ENCODE measurements around the gene ANXA3. TPM values are rescaled to one million over a fixed set of nuclear protein-coding genes. Genes with fewer than 3 reads are reported as not detected.

The ANXA3 gene
- total and polyA plus RNA-seq, 2 donors from 2014 or later, result 33.7 to 79.9 TPM

DNA sequence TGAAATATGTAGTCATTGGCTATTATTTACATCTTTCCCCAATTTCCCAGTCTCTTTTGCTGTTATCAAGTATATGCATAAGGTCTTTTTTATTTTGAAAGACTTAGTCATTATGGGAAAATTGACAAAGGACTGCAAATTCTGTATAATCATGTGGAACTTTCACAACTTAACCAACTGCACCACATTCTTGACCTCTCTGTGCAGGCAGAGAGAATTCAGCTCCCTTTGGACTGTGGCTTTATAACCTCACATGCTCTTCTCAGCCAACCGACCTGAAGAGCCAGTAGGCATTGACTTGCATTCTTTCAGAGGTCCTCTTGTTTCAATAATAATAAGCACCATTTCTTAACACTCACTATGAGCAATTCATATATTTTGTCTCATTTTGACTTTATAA is 66.9 kb downstream of the ANXA3 start:
- no peak for FAIRE-seq
- Histone ChIP-seq H3K9me3 (ENCODE audit: control insufficient read depth in 2 of 3, insufficient read depth in 1 of 3, low read length in 3 of 3) (no peaks in the 10 kb centered on the region), H3K4me1 (ENCODE audit: control insufficient read depth in 2 of 3, insufficient read depth in 2 of 3, low read depth in 1 of 3, low read length in 3 of 3) (no peaks in the 10 kb centered on the region), H3K4me3 (ENCODE audit: low read length in 3 of 3) (no peak overlapping the region), H3K36me3 (ENCODE audit: control insufficient read depth in 2 of 3, insufficient read depth in 3 of 3, low read length in 3 of 3) (no peaks in the 10 kb centered on the region), H3K27ac (ENCODE audit: low read depth in 2 of 2, low read length in 2 of 2) (no peak overlapping the region), H3K9ac (ENCODE audit: low read length in 3 of 3) (no peak overlapping the region), H3K27me3 (ENCODE audit: control insufficient read depth, insufficient read depth, low read length) (no peaks in the 10 kb centered on the region)
- TF ChIP-seq, protein P1, sequence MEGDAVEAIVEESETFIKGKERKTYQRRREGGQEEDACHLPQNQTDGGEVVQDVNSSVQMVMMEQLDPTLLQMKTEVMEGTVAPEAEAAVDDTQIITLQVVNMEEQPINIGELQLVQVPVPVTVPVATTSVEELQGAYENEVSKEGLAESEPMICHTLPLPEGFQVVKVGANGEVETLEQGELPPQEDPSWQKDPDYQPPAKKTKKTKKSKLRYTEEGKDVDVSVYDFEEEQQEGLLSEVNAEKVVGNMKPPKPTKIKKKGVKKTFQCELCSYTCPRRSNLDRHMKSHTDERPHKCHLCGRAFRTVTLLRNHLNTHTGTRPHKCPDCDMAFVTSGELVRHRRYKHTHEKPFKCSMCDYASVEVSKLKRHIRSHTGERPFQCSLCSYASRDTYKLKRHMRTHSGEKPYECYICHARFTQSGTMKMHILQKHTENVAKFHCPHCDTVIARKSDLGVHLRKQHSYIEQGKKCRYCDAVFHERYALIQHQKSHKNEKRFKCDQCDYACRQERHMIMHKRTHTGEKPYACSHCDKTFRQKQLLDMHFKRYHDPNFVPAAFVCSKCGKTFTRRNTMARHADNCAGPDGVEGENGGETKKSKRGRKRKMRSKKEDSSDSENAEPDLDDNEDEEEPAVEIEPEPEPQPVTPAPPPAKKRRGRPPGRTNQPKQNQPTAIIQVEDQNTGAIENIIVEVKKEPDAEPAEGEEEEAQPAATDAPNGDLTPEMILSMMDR (IDR thresholded peaks at IDR 0.05; ENCODE audit: borderline replicate concordance, extremely low read depth, insufficient read depth), result no peak
- no peak for DNase-seq
- intact Hi-C loops (cut with DNase I), result loop anchor here (10.0 kb wide), 1 partner anchor 246 kb away; no protein-coding TSS in a partner anchor

GRCh38 chr4:78621395-78621794 is 69.8 kb downstream of the ANXA3 start:
- no peak for FAIRE-seq

DNA sequence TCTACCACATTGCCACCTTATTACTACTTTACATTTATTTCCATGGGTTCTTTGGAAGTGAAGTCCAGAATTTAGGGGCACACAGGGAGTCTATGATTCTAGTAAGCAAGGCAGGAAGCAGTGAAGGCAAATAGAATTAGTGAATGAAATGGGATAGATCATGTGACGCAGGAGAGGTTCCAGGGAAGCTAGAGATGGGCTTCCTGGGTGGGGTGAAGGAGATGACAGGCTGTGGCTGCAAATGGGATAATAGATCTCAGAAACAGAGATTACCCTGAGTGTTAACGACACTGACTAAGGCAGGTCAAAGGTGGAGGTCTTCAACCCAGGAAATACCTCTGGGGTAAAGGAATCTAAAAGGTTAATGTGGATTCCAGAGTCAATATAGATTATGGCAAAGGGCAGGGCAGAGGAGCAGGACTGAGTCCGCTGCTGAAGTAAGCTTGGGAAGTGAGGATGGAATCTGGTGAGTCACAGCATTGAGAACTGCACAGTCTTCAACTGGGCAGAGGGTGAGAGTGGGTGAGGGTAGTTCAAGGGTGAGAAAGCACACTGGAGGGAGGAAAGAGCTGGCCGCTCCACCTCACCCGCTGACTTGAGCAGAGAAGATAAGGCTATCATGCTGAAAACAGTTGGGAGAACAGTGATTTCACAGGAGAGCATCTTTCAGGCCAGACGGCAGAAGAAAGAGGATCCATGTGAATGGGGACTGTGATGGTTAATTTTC is 70.8 kb downstream of the ANXA3 start:
- FAIRE-seq, result no peak
- TF ChIP-seq, protein P1 (IDR thresholded peaks at IDR 0.05; ENCODE audit: borderline replicate concordance, extremely low read depth, insufficient read depth), result no peak
- H3K4me3 ChIP-seq (ENCODE audit: low read length in 3 of 3), result no peak overlapping the region

More at GRCh38 chr4:78621395-78621794, 69.8 kb downstream of the ANXA3 start:
- no peak overlapping the region for H3K4me3 ChIP-seq (ENCODE audit: low read length in 3 of 3)
- H3K4me1 ChIP-seq (ENCODE audit: control insufficient read depth in 2 of 3, insufficient read depth in 2 of 3, low read depth in 1 of 3, low read length in 3 of 3), result no peaks in the 10 kb centered on the region
- no peak overlapping the region for H3K9ac ChIP-seq (ENCODE audit: low read length in 3 of 3)
- H3K36me3 ChIP-seq (ENCODE audit: control insufficient read depth in 2 of 3, insufficient read depth in 3 of 3, low read length in 3 of 3), result no peaks in the 10 kb centered on the region
- no peak overlapping the region for H3K27ac ChIP-seq (ENCODE audit: low read depth in 2 of 2, low read length in 2 of 2)
- no peaks in the 10 kb centered on the region for H3K27me3 ChIP-seq (ENCODE audit: control insufficient read depth, insufficient read depth, low read length)
- no peaks in the 10 kb centered on the region for H3K9me3 ChIP-seq (ENCODE audit: control insufficient read depth in 2 of 3, insufficient read depth in 1 of 3, low read length in 3 of 3)
- intact Hi-C loops (cut with DNase I), result no loop called here
- DNase-seq, result no peak
- TF ChIP-seq, protein P1 (IDR thresholded peaks at IDR 0.05; ENCODE audit: borderline replicate concordance, extremely low read depth, insufficient read depth), result no peak

More for the DNA sequence above, 70.8 kb downstream of the ANXA3 start:
- Histone ChIP-seq H3K9me3 (ENCODE audit: control insufficient read depth in 2 of 3, insufficient read depth in 1 of 3, low read length in 3 of 3) (no peaks in the 10 kb centered on the region), H3K27me3 (ENCODE audit: control insufficient read depth, insufficient read depth, low read length) (no peaks in the 10 kb centered on the region), H3K27ac (ENCODE audit: low read depth in 2 of 2, low read length in 2 of 2) (no peak overlapping the region), H3K36me3 (ENCODE audit: control insufficient read depth in 2 of 3, insufficient read depth in 3 of 3, low read length in 3 of 3) (no peaks in the 10 kb centered on the region), H3K4me1 (ENCODE audit: control insufficient read depth in 2 of 3, insufficient read depth in 2 of 3, low read depth in 1 of 3, low read length in 3 of 3) (peaks cover 0 to 6% (median 4%) of the 10 kb centered on the region in 3 donors), H3K9ac (ENCODE audit: low read length in 3 of 3) (no peak overlapping the region)
- intact Hi-C loops (cut with DNase I), result no loop called here
- DNase-seq, result no peak

Measured in kidney (tissue), 14 donors.